HG03159 (cell line): ENCODE results near the gene SLC27A2.
A peak's percentile ranks its signal among the peaks of the same experiment; 100 is the strongest.

ENCODE experiments used
- ATAC-seq: cut with Tn5 transposase; IDR thresholded peaks from one replicate; pipeline ENCODE4 v1.9.1; 2021; ENCODE audit warnings: mild to moderate bottlenecking, moderate library complexity; ENCODE audit not compliant: unreplicated experiment

The SLC27A2 gene

GRCh38 chr15:50235794-50236193 is 53.8 kb downstream of the SLC27A2 start:
- ATAC-seq = no peak

GRCh38 chr15:50236433-50236832 is 54.4 kb downstream of the SLC27A2 start:
- no peak for ATAC-seq

DNA sequence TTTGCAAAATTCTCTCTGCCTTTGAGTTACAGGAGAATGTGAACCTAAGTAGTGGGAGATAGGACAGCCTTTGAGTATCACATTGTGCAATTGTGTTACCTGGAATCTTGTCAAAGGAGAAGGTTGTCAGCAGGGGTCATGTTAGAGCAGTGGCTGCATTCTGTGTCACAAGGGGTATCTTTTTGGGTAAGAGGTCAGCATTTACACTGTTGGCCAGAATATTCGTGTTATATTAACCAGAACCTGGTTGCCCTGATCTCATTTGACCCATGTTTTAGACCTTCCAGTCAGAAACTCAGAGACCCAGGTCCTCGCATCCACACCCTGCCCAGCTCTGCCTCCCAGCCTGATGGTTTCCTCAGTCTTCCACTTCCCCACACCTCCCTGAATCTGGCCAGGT is 56.3 kb downstream of the SLC27A2 start:
- ATAC-seq = no peak

GRCh38 chr15:50241684-50242450 is 59.9 kb downstream of the SLC27A2 start:
- no peak for ATAC-seq

DNA sequence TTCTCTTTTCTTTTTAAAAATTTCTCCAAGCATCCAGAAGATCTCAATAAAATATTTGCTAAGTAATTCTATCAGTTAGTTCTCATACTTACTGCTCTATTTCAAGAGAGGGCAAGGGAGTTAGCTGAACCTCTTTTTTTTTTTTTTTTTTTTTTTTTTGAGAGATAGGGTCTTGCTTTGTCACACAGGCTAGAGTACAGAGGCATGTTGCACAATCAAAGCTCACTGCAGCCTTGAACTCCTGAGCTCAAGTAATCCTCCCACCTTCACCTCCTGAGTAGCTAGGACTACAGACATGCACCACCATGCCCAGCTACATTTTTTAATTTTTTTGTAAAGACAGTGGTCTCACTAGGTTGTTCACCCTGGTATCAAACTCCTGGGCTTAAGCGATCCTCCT is 62.2 kb downstream of the SLC27A2 start:
- no peak for ATAC-seq

GRCh38 chr15:50244959-50245624 is 63.1 kb downstream of the SLC27A2 start:
- ATAC-seq = no peak

- no peak for ATAC-seq
Observed at GRCh38 chr15:50246631-50247030, 64.6 kb downstream of the SLC27A2 start.

DNA sequence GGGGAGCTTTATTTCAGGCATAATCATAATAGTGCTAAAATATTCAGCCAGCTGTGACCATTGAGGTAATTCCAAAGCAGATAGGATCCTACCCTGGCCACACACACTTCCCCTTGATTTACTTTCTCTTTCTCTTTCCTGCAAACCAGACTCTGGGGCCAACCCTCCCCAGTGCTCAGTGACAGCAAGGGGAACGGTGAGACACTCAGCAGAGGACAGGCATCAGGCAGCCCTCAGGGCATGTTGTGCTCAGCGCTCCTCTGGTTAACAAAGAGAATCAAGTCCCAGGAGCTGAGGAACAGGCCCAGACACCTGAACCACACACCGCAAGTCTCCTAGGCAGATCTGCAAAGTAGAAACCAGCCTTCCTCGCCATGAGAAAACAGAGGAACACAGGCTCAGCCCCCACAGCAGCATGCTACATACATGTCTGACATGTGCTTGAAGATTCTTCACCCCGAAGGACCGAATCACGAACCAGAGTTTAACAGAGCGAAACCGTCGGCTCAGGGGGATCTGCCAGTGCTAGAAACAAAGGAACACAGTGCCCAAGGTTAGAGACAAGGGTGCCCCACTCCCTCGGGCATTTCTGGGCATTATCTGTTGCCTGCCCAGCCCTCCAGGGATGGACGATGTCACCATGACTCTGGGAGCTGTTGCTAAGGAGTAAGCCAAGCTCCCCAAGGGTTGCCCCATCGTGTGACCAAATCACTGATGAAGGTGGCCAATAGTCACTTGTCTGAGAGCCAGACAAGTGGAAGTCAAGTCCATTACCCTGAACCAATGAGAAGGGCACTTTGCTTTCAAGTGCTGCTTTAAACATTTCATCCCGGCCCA is 66.0 kb downstream of the SLC27A2 start:
- peak; percentile 95 for ATAC-seq

DNA sequence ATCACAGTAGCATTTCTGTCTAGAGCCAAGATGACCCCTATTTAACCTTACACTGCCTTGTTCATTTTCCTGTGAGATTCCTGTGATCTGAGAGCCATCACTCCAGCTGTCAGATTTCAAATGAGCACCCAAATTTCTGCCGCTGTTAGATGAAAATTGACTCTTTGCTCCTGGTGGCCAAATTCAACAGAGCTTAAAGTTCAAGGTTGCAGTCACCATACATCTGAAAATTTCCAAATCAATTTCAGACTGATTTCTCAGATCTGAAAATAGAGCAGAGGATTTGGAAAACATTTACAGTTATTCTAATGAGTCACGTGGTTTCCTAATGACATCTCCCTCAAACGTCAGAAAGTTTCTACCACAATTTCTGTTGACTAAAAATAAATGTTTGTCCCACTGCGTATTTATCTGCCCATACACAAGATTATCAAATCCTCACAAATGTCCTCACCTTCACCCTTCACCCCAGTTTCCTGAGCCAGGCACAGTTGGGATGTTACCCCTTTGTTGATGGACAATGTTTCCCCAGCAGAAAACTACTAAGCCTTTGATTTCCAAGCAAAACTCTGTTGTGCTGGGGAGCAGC is 67.1 kb downstream of the SLC27A2 start:
- ATAC-seq = no peak

DNA sequence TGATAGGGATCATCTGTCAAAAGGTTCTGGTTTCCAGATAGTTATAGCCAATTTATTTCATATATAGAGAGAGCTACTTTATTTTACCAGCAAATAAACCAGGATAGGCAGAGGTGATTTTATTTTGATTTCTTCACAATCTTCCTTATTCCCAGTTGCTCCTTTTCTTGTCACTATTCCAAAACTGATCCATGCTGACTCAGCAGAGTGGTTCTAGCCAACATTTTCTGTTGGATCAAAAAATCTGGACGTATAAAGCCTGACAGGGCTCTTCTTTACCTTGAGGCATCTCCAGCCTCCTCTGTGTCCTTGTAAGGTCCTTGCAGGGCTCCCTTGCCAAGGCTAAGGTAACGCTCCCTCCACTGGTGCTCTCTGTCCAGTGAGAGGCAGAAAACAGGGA is 67.7 kb downstream of the SLC27A2 start:
- no peak for ATAC-seq

- no peak for ATAC-seq
Observed at GRCh38 chr15:50250760-50251394, 68.9 kb downstream of the SLC27A2 start.

DNA sequence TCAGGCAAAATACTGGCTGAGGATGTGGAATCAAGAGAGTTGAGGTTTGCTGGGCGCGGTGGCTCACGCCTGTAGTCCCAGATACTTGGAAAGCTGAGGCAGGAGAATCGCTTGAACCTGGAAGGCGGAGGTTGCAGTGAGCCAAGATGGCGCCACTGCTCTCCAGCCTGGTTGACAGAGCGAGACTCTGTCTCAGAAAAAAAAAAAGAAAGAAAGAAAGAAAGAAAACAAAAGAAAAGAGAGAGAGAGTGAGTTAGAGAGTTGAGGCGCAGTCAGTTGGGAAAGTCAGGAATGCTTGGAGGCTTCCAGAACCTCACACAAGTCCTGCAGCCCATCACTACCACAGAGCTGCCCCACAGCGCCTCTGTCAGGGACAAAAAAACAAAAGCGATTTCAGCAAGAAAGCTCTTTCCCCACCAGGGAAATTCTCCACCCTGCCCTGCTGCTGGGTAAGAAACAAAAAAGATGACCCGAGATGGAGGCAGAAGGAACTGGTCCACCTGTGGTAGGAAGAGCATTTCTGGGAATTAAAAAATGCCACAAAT is 69.7 kb downstream of the SLC27A2 start:
- ATAC-seq = no peak

- no peak for ATAC-seq
Observed at GRCh38 chr15:50252556-50252955, 70.6 kb downstream of the SLC27A2 start.

DNA sequence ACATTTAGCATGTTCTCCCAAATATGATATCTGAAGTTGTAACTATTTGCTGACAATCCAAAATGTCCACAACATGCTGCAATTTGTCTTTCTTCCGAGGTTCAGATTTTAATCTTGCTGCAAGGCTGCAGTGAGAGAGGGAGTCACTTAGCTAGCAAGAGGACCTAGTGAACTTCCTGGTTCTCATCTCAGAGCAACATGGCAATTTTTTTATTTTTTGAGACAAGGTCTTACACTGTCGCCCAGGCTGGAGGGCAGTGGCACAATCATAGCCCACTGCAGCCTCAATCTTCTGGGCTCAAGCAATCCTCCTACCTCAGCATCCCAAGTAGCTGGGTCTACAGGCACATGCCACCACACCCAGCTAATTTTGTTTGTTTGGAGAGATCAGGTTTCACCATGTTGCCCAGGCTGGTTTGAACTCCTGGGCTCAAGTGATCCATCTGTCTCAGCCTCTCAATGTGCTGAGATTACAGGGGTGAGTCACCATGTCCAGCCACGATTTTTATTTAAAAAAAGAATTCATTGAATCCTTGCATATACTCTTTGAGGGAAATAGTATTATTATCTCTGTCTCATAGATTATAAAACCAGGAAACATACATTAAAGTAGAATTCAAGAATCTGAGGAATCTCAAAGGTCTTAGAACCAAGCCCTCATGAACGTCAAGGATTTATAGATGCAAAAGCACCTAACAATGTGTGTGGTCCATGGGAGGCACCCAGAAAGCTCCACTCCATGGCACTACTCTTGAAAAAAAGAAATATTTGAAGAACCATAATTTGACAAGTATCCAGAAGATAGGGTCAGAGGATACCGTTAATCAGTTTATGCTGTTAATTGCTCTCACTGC is 74.4 kb downstream of the SLC27A2 start:
- ATAC-seq = no peak

- ATAC-seq = no peak
Observed at GRCh38 chr15:50257332-50257731, 75.3 kb downstream of the SLC27A2 start.

- no peak for ATAC-seq
Observed at GRCh38 chr15:50257924-50258323, 75.9 kb downstream of the SLC27A2 start.

- ATAC-seq = no peak
Observed at GRCh38 chr15:50259276-50259675, 77.3 kb downstream of the SLC27A2 start.

GRCh38 chr15:50260969-50261496 is 79.0 kb downstream of the SLC27A2 start:
- no peak for ATAC-seq

- no peak for ATAC-seq
Observed at GRCh38 chr15:50261981-50262380, 80.0 kb downstream of the SLC27A2 start.
